Hematopoietic multipotent progenitor cell treated with erythropoietin and hydrocortisone succinate and interleukin-3 and kit ligand, for 4 days (in vitro differentiated cells): ENCODE results near the gene FAXC.
A peak's percentile ranks its signal among the peaks of the same experiment; 100 is the strongest.
"Not testable (repeated sequence)": the region's sequence is repeated elsewhere in the genome, so short reads cannot be mapped to it uniquely, and the experiment has no call there.

Source experiments
- DNase-seq: peaks from one replicate; pipeline ENCODE4 v3.0.0-alpha.2; 2015

Gene FAXC

GRCh38 chr6:99338188-99338587, 11.3 kb downstream of the FAXC start:
- no peak for DNase-seq

DNA sequence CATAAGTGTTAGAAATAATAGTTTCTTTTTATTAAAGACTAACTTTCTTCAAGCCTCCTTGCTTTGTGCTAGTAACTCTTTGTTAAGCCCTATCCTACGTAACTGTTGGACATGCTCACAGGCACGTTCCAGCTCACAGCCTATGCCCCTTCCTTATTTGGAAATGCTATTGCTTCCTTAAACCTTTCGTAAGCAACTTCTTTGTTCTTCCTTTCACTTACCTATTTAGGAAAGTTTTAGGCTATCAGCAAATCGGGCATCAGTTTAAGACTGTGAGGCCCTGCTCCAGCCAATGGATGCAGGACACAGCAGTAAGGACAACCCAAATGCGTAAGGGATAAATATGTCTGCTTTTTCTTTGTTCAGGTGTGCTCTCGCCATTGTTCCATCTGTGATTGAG, 14.2 kb downstream of the FAXC start:
- not testable (repeated sequence) for DNase-seq

- DNase-seq = peak; percentile 80
Measured at GRCh38 chr6:99334526-99335127, 14.8 kb downstream of the FAXC start.

GRCh38 chr6:99333068-99333467, 16.4 kb downstream of the FAXC start:
- no peak for DNase-seq

DNA sequence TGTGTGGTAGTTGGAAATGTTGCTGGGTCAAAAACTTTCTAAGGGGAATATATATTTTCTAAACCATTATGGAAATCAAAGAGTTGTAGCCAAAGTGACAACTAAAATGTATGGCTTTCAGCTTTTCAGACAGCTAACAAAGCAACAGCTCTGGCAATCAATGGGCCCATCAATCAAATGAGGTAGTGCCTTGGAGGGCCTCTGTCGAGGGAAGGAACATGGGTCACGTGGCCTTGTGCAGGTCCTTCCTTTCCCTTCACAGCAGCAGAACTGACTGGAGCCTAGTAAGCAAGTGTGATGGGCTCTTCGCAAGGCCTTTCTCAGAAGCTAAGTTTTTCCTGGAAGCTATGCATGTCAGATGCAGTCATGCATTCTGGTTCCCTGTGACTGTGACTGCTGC, 17.9 kb downstream of the FAXC start:
- peak; percentile 7 for DNase-seq

DNA sequence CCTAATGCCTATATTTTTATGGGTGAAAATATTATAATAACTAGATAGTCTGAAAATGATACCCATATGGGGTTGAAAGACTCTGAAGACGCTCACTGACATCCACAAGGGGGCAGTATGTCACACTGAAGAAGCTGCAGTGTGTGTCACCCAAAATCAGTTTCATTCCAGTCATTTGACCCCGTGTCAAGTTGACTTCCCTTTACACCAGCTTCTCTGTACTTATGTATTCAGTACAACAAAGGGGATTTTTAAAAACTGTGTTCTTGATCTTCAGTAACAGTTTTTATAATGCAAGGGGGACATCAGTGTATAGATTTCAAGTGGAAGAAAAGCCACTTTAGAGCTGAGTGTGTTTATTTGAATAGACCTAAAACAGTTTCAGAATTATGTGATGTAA, 19.3 kb downstream of the FAXC start:
- DNase-seq = peak; percentile 86

DNA sequence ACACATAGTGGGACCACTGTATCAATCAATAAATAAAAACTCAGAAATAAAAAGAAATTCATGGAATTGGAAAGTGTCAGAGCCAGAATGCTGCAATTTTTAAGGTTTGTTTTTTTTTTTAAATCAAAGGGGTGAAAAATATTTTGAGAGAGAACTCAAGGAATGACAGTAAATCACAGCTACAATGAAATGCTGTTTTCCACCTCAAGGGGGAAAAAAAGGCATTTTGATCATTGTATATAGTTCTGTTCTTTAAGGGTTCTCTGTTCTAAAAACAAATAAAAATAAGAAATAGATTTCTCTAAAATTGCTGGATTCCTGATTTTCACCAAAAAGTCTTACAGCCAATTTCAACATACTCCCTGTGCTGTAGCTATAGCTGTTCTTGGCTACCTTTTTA, 24.5 kb downstream of the FAXC start:
- no peak for DNase-seq

GRCh38 chr6:99318566-99318965, 30.9 kb downstream of the FAXC start:
- DNase-seq = no peak

GRCh38 chr6:99312354-99312753, 37.1 kb downstream of the FAXC start:
- no peak for DNase-seq

- DNase-seq = no peak
Measured at GRCh38 chr6:99310553-99310952, 38.9 kb downstream of the FAXC start.

GRCh38 chr6:99309557-99309956, 39.9 kb downstream of the FAXC start:
- no peak for DNase-seq

DNA sequence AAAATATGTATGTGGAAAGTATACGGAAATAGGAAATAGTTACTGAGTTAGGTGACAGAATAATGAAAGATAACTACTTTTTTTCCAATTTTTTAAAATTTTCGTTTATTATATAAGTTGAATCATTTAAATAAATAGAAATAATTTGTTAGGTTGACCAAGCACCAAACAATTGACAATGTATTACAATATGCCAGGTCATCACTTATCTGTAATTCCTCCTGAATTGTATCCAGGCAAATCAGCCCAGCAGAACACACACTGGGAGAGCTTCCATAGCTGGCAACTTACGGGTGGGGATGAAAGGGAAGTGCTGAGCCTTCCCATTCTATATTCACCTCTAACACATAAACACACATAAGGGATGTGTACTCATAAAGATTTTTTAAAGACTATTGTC, 40.7 kb downstream of the FAXC start:
- DNase-seq = no peak

DNA sequence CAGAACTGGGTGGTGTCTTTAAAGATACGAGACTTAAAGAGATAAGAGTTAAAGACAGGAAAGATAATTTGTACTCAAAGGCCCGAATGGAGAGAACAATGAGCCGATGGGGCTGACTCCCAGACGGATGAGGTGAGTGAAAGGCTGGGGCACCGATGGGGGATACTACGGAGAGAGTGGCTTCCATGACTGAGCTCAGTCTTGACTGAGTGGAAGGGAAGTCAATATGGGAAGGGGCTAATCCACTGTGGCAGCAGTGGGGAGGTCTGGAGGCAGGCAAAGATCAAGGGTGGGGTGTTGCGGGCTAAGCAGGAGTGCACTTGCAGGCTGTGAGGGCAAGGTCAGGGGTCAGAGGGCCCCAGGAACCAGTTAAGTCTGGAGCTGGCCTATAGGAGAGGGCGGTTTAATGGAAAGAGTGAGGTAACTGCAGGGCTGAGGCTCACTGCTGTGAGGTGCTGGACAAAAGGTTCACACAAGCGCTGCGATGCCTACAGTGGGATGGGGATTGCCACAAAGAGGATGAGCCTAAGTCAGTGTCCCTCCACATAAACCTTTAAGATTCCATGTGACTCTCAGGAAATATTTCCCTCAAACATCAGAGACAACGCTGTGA, 42.1 kb downstream of the FAXC start:
- no peak for DNase-seq

GRCh38 chr6:99306341-99306740, 43.1 kb downstream of the FAXC start:
- no peak for DNase-seq

- no peak for DNase-seq
Measured at GRCh38 chr6:99305021-99305554, 44.4 kb downstream of the FAXC start.

DNA sequence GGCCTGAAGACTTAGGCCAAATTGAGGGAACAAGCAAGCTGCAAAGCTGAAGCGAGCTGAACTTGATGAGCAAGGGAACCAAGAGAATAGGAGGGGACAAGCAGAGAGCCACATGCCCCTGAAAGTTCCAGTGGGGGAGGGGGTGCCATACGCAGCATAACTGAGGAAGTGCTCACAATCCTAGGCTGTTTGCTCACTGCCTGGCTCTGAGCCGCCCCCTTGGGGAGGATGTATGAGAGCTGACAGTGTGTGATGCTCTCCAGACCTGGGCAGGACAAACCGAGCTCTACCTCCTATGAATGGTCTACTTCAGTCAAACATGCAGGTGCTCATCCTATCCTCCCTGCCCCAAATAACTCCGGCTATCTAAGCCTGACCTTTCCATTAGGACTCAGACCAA, 52.1 kb downstream of the FAXC start:
- DNase-seq = no peak

DNA sequence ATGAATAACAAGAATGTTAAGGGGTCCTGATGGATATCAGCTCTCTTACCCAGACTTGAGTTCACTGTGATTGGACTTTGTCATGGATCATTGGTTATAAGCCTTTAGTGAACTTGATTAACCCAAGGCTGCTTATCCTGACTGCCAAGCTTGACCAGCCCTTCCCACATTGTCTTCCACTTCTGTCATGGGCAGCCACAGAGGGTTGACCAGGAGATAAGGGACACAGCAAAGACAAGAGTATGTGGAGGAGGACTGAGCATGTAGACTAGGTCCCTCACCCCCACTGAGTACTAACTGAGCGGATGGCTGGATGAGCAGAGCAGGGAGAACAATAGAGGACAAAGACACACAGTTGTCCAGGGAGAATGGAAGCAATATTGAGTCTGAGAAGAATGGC, 52.5 kb downstream of the FAXC start:
- DNase-seq = no peak

DNA sequence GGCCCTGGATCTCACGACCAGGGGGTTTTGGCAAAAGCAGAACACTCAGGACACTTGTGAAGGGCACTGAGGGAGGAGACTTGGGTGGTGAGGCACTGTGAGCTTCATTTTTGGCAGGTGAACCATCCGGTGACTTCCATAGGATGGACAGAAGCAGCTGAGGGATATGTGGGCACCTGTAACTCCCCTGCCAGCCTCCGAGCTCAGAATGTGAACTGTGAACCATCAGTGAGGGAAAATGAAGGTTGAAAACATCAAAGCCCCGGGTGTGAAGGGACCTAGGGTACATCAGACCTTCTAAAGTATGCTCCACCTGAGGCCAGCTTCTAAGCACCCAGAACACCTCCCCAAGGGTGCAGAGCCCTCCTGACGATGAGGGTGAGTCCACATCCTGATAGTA, 53.2 kb downstream of the FAXC start:
- DNase-seq = no peak

- DNase-seq = no peak
Measured at GRCh38 chr6:99295276-99295675, 54.2 kb downstream of the FAXC start.

DNA sequence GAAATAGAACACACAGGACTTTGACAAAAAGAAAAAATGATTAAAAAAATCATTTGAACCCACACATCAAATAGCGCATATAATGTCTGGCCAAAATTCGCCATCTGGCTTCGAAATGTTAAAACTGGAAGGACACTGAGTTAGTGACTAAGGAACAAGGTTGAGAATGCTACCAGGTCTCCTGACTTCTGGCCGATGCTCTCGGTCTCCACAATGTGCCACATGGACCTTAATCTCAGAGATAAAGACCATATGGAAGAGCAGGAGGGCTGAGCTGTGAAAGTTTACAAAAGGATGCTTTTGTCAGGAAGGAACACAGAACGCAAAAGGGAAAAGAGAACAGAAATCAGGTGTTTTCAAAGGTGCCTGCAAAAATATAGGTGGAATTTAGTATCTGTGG, 54.7 kb downstream of the FAXC start:
- no peak for DNase-seq

DNA sequence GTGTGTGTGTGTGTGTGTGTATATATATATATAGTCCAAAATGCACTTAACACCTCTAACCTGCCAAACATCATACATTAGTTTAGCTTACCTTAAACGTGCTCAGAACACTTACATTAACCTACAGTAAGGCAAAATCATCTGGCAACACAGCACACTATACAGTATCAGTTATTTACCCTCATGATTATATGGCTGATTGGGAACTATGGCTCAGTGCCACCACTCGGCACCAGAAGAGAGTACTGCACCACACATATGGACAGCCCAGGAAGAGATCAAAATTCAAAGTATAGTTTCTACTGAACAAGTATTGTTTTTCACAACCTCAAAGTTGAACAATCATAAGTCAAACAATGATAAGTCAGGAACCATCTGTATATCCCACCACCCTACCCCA, 59.8 kb downstream of the FAXC start:
- no peak for DNase-seq

DNA sequence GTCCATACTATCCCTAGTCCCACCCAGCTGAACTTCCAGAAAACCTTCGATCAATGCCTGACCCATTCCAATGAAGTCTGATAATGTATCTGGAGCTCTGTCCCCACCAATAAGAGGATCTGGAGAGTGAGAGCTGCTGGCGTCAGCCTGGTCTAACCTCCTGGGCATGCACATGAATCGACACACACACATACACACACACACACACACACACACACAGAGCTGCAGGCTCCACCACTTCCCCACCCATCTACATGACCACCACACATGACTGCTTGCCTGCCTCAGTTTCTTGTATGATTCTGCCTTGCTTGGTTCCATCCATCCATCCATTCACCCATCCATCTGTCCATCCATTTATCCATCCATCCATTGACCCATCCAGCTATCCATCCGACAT, 60.8 kb downstream of the FAXC start:
- DNase-seq = no peak

GRCh38 chr6:99287523-99287922, 62.0 kb downstream of the FAXC start:
- DNase-seq = no peak

- DNase-seq = no peak
Measured at GRCh38 chr6:99285881-99286280, 63.6 kb downstream of the FAXC start.

GRCh38 chr6:99282479-99283062, 66.9 kb downstream of the FAXC start:
- DNase-seq = peak; percentile 56
